Right atrium auricular region (tissue), 2 donors: ENCODE results near the gene NAV3. TPM values are rescaled to one million over a fixed set of nuclear protein-coding genes. Genes with fewer than 3 reads are reported as not detected.

Experiments
- DNase-seq: peaks from one replicate; pipeline ENCODE4 v3.0.0-alpha.2; 2019; ENCODE audit warnings: low spot score
- H3K27ac ChIP-seq, 2 donors: fragments of 200-600 bp; sonication (generic); 1 replicate in 1 of 2; 2 replicates in 1 of 2; pipeline ENCODE4 v1.5.1; 2016 to 2019
- H3K27me3 ChIP-seq, 2 donors: fragments of 200-600 bp; sonication (generic); one replicate each; pipeline versions ENCODE4 v1.5.1 to v1.6.0; 2017 to 2019
- H3K36me3 ChIP-seq: fragments of 200-600 bp; sonication (generic); one replicate; pipeline ENCODE4 v1.5.1; 2016
- H3K4me1 ChIP-seq, 2 donors: fragments of 200-600 bp; sonication (generic); one replicate each; pipeline versions ENCODE4 v1.5.1 to v1.6.0; 2017 to 2019
- H3K4me3 ChIP-seq, 2 donors: fragments of 200-600 bp; sonication (generic); 1 replicate in 1 of 2; 2 replicates in 1 of 2; pipeline ENCODE4 v1.5.1; 2017 to 2019; ENCODE audit warnings: mild to moderate bottlenecking in 1 of 2, moderate library complexity in 1 of 2
- H3K9me3 ChIP-seq, 2 donors: fragments of 200-600 bp; sonication (generic); one replicate each; pipeline ENCODE4 v1.5.1; 2019
- CTCF ChIP-seq, 2 donors: fragments of 200-600 bp; sonication (generic); IDR thresholded peaks; one replicate each; pipeline ENCODE4 v1.5.1; 2019; ENCODE audit warnings: antibody characterized with exemption in 2 of 2
- total RNA-seq, 2 donors: library from RNA; depleted of rRNA; stranded (reverse); fragments of >200 nt; gene quantifications; one replicate each; pipeline ENCODE4 v1.1.0, GENCODE V29; 2016

NAV3 gene
- total RNA-seq, 2 donors from 2014 or later: 4.4 to 5.1 TPM

- H3K4me1 ChIP-seq: no peaks in the 10 kb centered on the region
- no peaks in the 10 kb centered on the region for H3K9me3 ChIP-seq
- no peak overlapping the region for H3K27ac ChIP-seq
- no peak for TF ChIP-seq CTCF (IDR thresholded peaks at IDR 0.05)
- H3K4me3 ChIP-seq: no peak overlapping the region
- H3K36me3 ChIP-seq: no peaks in the 10 kb centered on the region
- DNase-seq: no peak
- no peaks in the 10 kb centered on the region for H3K27me3 ChIP-seq
Measured at GRCh38 chr12:77941401-77941800, 110.7 kb downstream of the NAV3 start.

GRCh38 chr12:77943466-77943865 is 112.8 kb downstream of the NAV3 start:
- no peaks in the 10 kb centered on the region for H3K9me3 ChIP-seq
- no peaks in the 10 kb centered on the region for H3K36me3 ChIP-seq
- H3K4me1 ChIP-seq: peaks cover 0 to 9% of the 10 kb centered on the region in 2 donors
- TF ChIP-seq CTCF (IDR thresholded peaks at IDR 0.05): no peak
- H3K27ac ChIP-seq: no peak overlapping the region
- no peak overlapping the region for H3K4me3 ChIP-seq
- no peaks in the 10 kb centered on the region for H3K27me3 ChIP-seq
- DNase-seq: no peak

GRCh38 chr12:77946541-77947061 is 115.9 kb downstream of the NAV3 start:
- DNase-seq: no peak
- no peak overlapping the region for H3K27ac ChIP-seq
- no peaks in the 10 kb centered on the region for H3K27me3 ChIP-seq
- H3K36me3 ChIP-seq: no peaks in the 10 kb centered on the region
- no peaks in the 10 kb centered on the region for H3K9me3 ChIP-seq
- H3K4me3 ChIP-seq: no peak overlapping the region
- no peak for TF ChIP-seq CTCF (IDR thresholded peaks at IDR 0.05)
- H3K4me1 ChIP-seq: peaks cover 0 to 9% of the 10 kb centered on the region in 2 donors

- no peak overlapping the region for H3K4me3 ChIP-seq
- H3K4me1 ChIP-seq: peaks cover 0 to 9% of the 10 kb centered on the region in 2 donors
- no peak for DNase-seq
- TF ChIP-seq CTCF (IDR thresholded peaks at IDR 0.05): no peak
- no peaks in the 10 kb centered on the region for H3K27me3 ChIP-seq
- H3K9me3 ChIP-seq: no peaks in the 10 kb centered on the region
- H3K36me3 ChIP-seq: no peaks in the 10 kb centered on the region
- no peak overlapping the region for H3K27ac ChIP-seq
Measured at GRCh38 chr12:77947330-77947729, 116.6 kb downstream of the NAV3 start.

- DNase-seq: no peak
- no peaks in the 10 kb centered on the region for H3K9me3 ChIP-seq
- TF ChIP-seq CTCF (IDR thresholded peaks at IDR 0.05): no peak
- H3K4me3 ChIP-seq: no peak overlapping the region
- no peaks in the 10 kb centered on the region for H3K36me3 ChIP-seq
- H3K27me3 ChIP-seq: no peaks in the 10 kb centered on the region
- H3K4me1 ChIP-seq: peaks cover 0 to 9% of the 10 kb centered on the region in 2 donors
- no peak overlapping the region for H3K27ac ChIP-seq
Measured at GRCh38 chr12:77947746-77948145, 117.1 kb downstream of the NAV3 start.

GRCh38 chr12:77949943-77950342 is 119.2 kb downstream of the NAV3 start:
- no peak for TF ChIP-seq CTCF (IDR thresholded peaks at IDR 0.05)
- Histone ChIP-seq H3K4me1 (peaks cover 0 to 9% of the 10 kb centered on the region in 2 donors), H3K27me3 (no peaks in the 10 kb centered on the region), H3K9me3 (no peaks in the 10 kb centered on the region), H3K4me3 (no peak overlapping the region), H3K27ac (no peak overlapping the region), H3K36me3 (no peaks in the 10 kb centered on the region)
- no peak for DNase-seq
